PC-3 (cell line): ENCODE measurements around the gene TSBP1. TPM values are rescaled to one million over a fixed set of nuclear protein-coding genes. Genes with fewer than 3 reads are reported as not detected.

Source experiments
- ATAC-seq: fragments of 200-7000 bp; cut with Tn5 transposase; 2 replicates; pipeline ENCODE4 v1.9.1; 2020; ENCODE audit warnings: mild to moderate bottlenecking, moderate library complexity
- BruUV-seq: library from RNA; stranded (reverse); fragments of 400-500 nt; replicated peaks from 2 replicates; lab custom pipeline; 2021; lab: Mats Ljungman, UMichigan
- CTCF ChIA-PET: fragments of 300-600 bp; sonication (Branson Sonifier 250); formaldehyde crosslinking; loops from one replicate; lab custom pipeline; 2022; ENCODE audit warnings: antibody characterized with exemption; lab: Charles Lee
- POLR2A ChIA-PET: fragments of 300-600 bp; sonication (Branson Sonifier 250); formaldehyde crosslinking; loops from one replicate; lab custom pipeline; 2022; ENCODE audit warnings: antibody characterized with exemption; ENCODE audit not compliant: unreplicated experiment; lab: Charles Lee
- DNase-seq: peaks from one replicate; pipeline ENCODE4 v3.0.0-alpha.2; 2015
- H2AFZ ChIP-seq: fragments of 300-600 bp; sonication (generic); 2 replicates; pipeline ENCODE4 v1.6.0; 2016; ENCODE audit warnings: antibody characterized with exemption, low read length
- H3F3A ChIP-seq: fragments of 300-600 bp; sonication (generic); one replicate; pipeline ENCODE4 v1.6.0; 2017; ENCODE audit warnings: antibody characterized with exemption, low read length, control low read depth, mild to moderate bottlenecking; ENCODE audit not compliant: unreplicated experiment
- H3K27ac ChIP-seq: fragments of 300-600 bp; sonication (generic); 2 replicates; pipeline ENCODE4 v1.5.1; 2016; ENCODE audit warnings: mild to moderate bottlenecking, low read length
- H3K27me3 ChIP-seq: fragments of 300-600 bp; sonication (generic); 2 replicates; pipeline ENCODE4 v1.6.1; 2016; ENCODE audit warnings: low read length, mixed read lengths
- H3K36me3 ChIP-seq: fragments of 300-600 bp; sonication (generic); 2 replicates; pipeline ENCODE4 v1.6.1; 2016; ENCODE audit warnings: low read depth, mixed run types, low read length, mixed read lengths
- H3K4me1 ChIP-seq: fragments of 300-600 bp; sonication (generic); 2 replicates; pipeline ENCODE4 v1.5.1; 2016; ENCODE audit warnings: low read length; ENCODE audit not compliant: insufficient read depth
- H3K4me2 ChIP-seq: fragments of 300-600 bp; sonication (generic); 2 replicates; pipeline ENCODE4 v1.6.0; 2016; ENCODE audit warnings: low read length
- H3K4me3 ChIP-seq: fragments of 300-600 bp; sonication (generic); 2 replicates; pipeline ENCODE4 v1.5.1; 2016; ENCODE audit warnings: mild to moderate bottlenecking, low read length, mixed read lengths
- H3K79me2 ChIP-seq: fragments of 300-600 bp; sonication (generic); 2 replicates; pipeline ENCODE4 v1.6.1; 2017; ENCODE audit warnings: low read length, mixed read lengths
- H3K9ac ChIP-seq: fragments of 300-600 bp; sonication (generic); 2 replicates; pipeline ENCODE4 v1.6.0; 2016; ENCODE audit warnings: mild to moderate bottlenecking, low read length
- H3K9me2 ChIP-seq: fragments of 300-600 bp; sonication (generic); replicated peaks from 2 replicates; pipeline ENCODE4 v1.6.1; 2016; ENCODE audit warnings: mixed run types, low read length, mixed read lengths
- H3K9me3 ChIP-seq: fragments of 300-600 bp; sonication (generic); 2 replicates; pipeline ENCODE4 v1.6.1; 2016; ENCODE audit warnings: low read length, mixed read lengths
- H4K20me1 ChIP-seq: fragments of 300-600 bp; sonication (generic); 2 replicates; pipeline ENCODE4 v1.6.1; 2016; ENCODE audit warnings: low read length, mixed read lengths
- EZH2 ChIP-seq: fragments of 300-600 bp; sonication (generic); IDR thresholded peaks from one replicate; pipeline ENCODE4 v1.6.1; 2017; ENCODE audit warnings: antibody characterized with exemption, mild to moderate bottlenecking, low read length; ENCODE audit not compliant: unreplicated experiment
- EZH2phosphoT487 ChIP-seq: fragments of 300-600 bp; sonication (generic); IDR thresholded peaks from 2 replicates; pipeline ENCODE4 v1.6.1; 2018; ENCODE audit warnings: mild to moderate bottlenecking, antibody characterized with exemption, low read length, borderline replicate concordance
- intact Hi-C: fragments of 100-400 bp; cut with micrococcal nuclease; formaldehyde crosslinking; loops from 2 replicates; pipeline ENCODE4 v1.9.0; 2023
- total RNA-seq: library from RNA; depleted of rRNA; stranded (reverse); fragments of >200 nt; gene quantifications from 2 replicates; pipeline ENCODE4 v1.2.3, GENCODE V29; 2014
- TF ChIP-seq, protein P1 (sequence below): fragments of 300-600 bp; sonication (generic); conservative IDR thresholded peaks from 2 replicates; pipeline ENCODE4 v1.5.1; 2017; ENCODE audit warnings: antibody characterized with exemption, low read depth, mild to moderate bottlenecking, low read length

Gene TSBP1
- total RNA-seq, 1 experiment from 2014 or later: not detected

DNA sequence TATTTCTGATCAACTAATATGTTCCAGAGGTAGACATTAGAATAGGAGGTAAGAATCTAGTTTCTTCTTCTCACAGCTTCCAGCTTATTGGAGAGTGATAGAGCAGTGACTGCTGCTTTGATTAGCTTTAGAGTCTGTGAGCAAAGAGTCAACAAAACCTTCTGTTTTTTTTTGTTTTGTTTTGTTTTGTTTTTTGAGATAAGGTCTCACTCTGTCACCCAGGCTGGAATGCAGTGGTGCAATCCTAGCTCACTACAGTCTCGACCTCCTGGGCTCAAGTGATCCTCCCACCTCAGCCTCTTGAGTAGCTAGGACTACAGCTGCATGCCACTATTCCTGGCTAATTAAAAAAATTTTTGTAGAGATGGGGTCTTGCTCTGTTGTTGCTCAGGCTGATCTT, 39.3 kb downstream of the TSBP1 start:
- no TSS peak for BruUV-seq
- Histone ChIP-seq H3K27me3 (no peaks in the 10 kb centered on the region), H3K36me3 (no peaks in the 10 kb centered on the region), H3K9me3 (no peaks in the 10 kb centered on the region), H3K4me2 (no peak overlapping the region), H4K20me1 (no peaks in the 10 kb centered on the region), H3K9me2 (no peaks in the 10 kb centered on the region), H3K9ac (no peak overlapping the region), H2AFZ (no peak overlapping the region), H3K4me1 (no peaks in the 10 kb centered on the region), H3K79me2 (no peaks in the 10 kb centered on the region), H3K27ac (no peak overlapping the region), H3F3A (no peaks in the 10 kb centered on the region), H3K4me3 (no peak overlapping the region)
- TF ChIP-seq EZH2phosphoT487: no peak
- TF ChIP-seq EZH2: no peak
- TF ChIP-seq, protein P1, sequence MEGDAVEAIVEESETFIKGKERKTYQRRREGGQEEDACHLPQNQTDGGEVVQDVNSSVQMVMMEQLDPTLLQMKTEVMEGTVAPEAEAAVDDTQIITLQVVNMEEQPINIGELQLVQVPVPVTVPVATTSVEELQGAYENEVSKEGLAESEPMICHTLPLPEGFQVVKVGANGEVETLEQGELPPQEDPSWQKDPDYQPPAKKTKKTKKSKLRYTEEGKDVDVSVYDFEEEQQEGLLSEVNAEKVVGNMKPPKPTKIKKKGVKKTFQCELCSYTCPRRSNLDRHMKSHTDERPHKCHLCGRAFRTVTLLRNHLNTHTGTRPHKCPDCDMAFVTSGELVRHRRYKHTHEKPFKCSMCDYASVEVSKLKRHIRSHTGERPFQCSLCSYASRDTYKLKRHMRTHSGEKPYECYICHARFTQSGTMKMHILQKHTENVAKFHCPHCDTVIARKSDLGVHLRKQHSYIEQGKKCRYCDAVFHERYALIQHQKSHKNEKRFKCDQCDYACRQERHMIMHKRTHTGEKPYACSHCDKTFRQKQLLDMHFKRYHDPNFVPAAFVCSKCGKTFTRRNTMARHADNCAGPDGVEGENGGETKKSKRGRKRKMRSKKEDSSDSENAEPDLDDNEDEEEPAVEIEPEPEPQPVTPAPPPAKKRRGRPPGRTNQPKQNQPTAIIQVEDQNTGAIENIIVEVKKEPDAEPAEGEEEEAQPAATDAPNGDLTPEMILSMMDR: no peak
- ChIA-PET POLR2A (no interaction called here), CTCF (no interaction called here)
- ATAC-seq (no peak), DNase-seq (no peak)
- intact Hi-C loops: no loop called here

DNA sequence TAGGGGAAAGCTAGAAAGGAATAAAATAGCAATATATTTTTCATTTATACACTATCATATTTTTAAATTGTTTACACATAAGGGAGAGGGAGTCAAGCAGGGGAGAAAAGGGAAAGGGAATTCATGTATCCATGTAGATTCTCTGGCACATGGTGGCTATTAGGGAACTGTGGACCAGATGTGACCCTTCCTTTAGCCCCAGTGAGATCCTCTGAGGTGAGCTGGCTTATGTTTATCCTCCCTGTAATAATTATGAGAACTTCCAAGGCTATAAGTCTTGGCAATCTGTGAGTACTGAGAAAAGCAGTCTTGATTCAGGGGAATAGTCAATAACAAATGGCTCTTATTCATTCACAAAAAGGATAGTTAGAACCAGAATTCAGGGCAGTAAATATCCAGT, 42.6 kb downstream of the TSBP1 start:
- H3K9ac ChIP-seq: no peak overlapping the region

DNA sequence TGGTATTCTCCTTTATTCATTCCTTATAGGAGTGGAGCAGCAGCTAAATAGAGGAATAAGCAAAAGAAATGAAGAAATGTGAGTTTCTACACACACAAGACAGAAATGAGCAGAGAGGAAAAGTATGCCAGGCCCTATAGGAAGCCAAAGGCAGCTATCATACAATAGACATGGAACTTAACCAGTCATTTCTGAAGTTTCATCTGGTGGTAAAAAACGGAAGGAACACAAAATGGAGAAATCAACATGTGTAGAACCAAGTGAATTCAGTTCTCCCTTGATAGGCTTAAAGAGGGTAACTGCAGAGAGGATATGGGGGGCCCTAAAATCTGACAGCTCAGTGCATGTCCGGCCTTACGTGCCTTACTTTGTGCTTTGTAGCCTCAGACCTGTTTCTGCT, 44.6 kb downstream of the TSBP1 start:
- ChIA-PET CTCF (no interaction called here), POLR2A (no interaction called here)
- H3K9me3 ChIP-seq: no peaks in the 10 kb centered on the region

More for the DNA sequence above, 42.6 kb downstream of the TSBP1 start:
- TF ChIP-seq EZH2phosphoT487 (no peak), EZH2 (no peak)
- TF ChIP-seq, protein P1: no peak
- Histone ChIP-seq H2AFZ (no peak overlapping the region), H3K36me3 (no peaks in the 10 kb centered on the region), H4K20me1 (no peaks in the 10 kb centered on the region), H3K27me3 (no peaks in the 10 kb centered on the region), H3F3A (no peaks in the 10 kb centered on the region), H3K4me3 (no peak overlapping the region), H3K4me2 (no peak overlapping the region), H3K9me2 (no peaks in the 10 kb centered on the region), H3K9me3 (no peaks in the 10 kb centered on the region), H3K27ac (no peak overlapping the region), H3K79me2 (no peaks in the 10 kb centered on the region), H3K4me1 (no peaks in the 10 kb centered on the region)
- ATAC-seq (no peak), DNase-seq (no peak)
- CTCF ChIA-PET: no interaction called here
- POLR2A ChIA-PET: no interaction called here
- BruUV-seq: no TSS peak
- intact Hi-C loops: no loop called here

More for the DNA sequence above, 44.6 kb downstream of the TSBP1 start:
- DNase-seq (no peak), ATAC-seq (no peak)
- Histone ChIP-seq H3K27me3 (no peaks in the 10 kb centered on the region), H3K4me1 (no peaks in the 10 kb centered on the region), H3K79me2 (no peaks in the 10 kb centered on the region), H3K4me2 (no peak overlapping the region), H3K4me3 (no peak overlapping the region), H4K20me1 (no peaks in the 10 kb centered on the region), H3F3A (no peaks in the 10 kb centered on the region), H3K36me3 (no peaks in the 10 kb centered on the region), H3K9ac (no peak overlapping the region), H2AFZ (no peak overlapping the region), H3K9me2 (no peaks in the 10 kb centered on the region), H3K27ac (no peak overlapping the region)
- no peak for TF ChIP-seq EZH2
- TF ChIP-seq EZH2phosphoT487: no peak
- TF ChIP-seq, protein P1: no peak
- intact Hi-C loops: no loop called here
- BruUV-seq: no TSS peak
